ENCODE measurements around the gene RNF115.
"Not testable (repeated sequence)": the region's sequence is repeated elsewhere in the genome, so short reads cannot be mapped to it uniquely, and the experiment has no call there.

The RNF115 gene

GRCh38 chr1:145777357-145778145 is 46.3 kb downstream of the RNF115 start:
- no peak for TF ChIP-seq CTCF (IDR thresholded peaks at IDR 0.05; ENCODE audit: borderline replicate concordance, control extremely low read depth, extremely low read depth, insufficient read depth, missing control alignments)
- in situ Hi-C loops (cut with MboI; ENCODE audit: low sequenced_read_pairs, unreplicated experiment), result loop anchor here (5.0 kb wide), 1 partner anchor 50 kb away; no protein-coding TSS in a partner anchor
- no peak for DNase-seq (ENCODE audit: low spot score)

- in situ Hi-C loops (cut with MboI; ENCODE audit: low sequenced_read_pairs, unreplicated experiment), result no loop called here
- no peak for TF ChIP-seq CTCF (IDR thresholded peaks at IDR 0.05; ENCODE audit: borderline replicate concordance, control extremely low read depth, extremely low read depth, insufficient read depth, missing control alignments)
Measured at GRCh38 chr1:145773423-145773822, 50.5 kb downstream of the RNF115 start.

GRCh38 chr1:145771056-145771455 is 52.8 kb downstream of the RNF115 start:
- TF ChIP-seq CTCF (IDR thresholded peaks at IDR 0.05; ENCODE audit: borderline replicate concordance, control extremely low read depth, extremely low read depth, insufficient read depth, missing control alignments), result no peak
- in situ Hi-C loops (cut with MboI; ENCODE audit: low sequenced_read_pairs, unreplicated experiment), result no loop called here
- DNase-seq (ENCODE audit: low spot score), result no peak

More at GRCh38 chr1:145773423-145773822, 50.5 kb downstream of the RNF115 start:
- no peak for DNase-seq (ENCODE audit: low spot score)

- in situ Hi-C loops (cut with MboI; ENCODE audit: low sequenced_read_pairs, unreplicated experiment); DNase-seq (ENCODE audit: low spot score): not testable (repeated sequence)
Measured at GRCh38 chr1:145768004-145768403, 55.9 kb downstream of the RNF115 start.

GRCh38 chr1:145766926-145767325 is 57.0 kb downstream of the RNF115 start:
- DNase-seq (ENCODE audit: low spot score); in situ Hi-C loops (cut with MboI; ENCODE audit: low sequenced_read_pairs, unreplicated experiment): not testable (repeated sequence)

GRCh38 chr1:145765585-145766360 is 58.1 kb downstream of the RNF115 start:
- in situ Hi-C loops (cut with MboI; ENCODE audit: low sequenced_read_pairs, unreplicated experiment); DNase-seq (ENCODE audit: low spot score): not testable (repeated sequence)

GRCh38 chr1:145765127-145765526 is 58.8 kb downstream of the RNF115 start:
- DNase-seq (ENCODE audit: low spot score); in situ Hi-C loops (cut with MboI; ENCODE audit: low sequenced_read_pairs, unreplicated experiment): not testable (repeated sequence)

- in situ Hi-C loops (cut with MboI; ENCODE audit: low sequenced_read_pairs, unreplicated experiment); DNase-seq (ENCODE audit: low spot score): not testable (repeated sequence)
Measured at GRCh38 chr1:145764231-145764940, 59.5 kb downstream of the RNF115 start.

GRCh38 chr1:145762001-145762400 is 61.9 kb downstream of the RNF115 start:
- DNase-seq (ENCODE audit: low spot score); in situ Hi-C loops (cut with MboI; ENCODE audit: low sequenced_read_pairs, unreplicated experiment): not testable (repeated sequence)

- DNase-seq (ENCODE audit: low spot score); in situ Hi-C loops (cut with MboI; ENCODE audit: low sequenced_read_pairs, unreplicated experiment): not testable (repeated sequence)
Measured at GRCh38 chr1:145761498-145761897, 62.4 kb downstream of the RNF115 start.

GRCh38 chr1:145760395-145760949 is 63.4 kb downstream of the RNF115 start:
- in situ Hi-C loops (cut with MboI; ENCODE audit: low sequenced_read_pairs, unreplicated experiment), result not testable (repeated sequence)

More at GRCh38 chr1:145760395-145760949, 63.4 kb downstream of the RNF115 start:
- DNase-seq (ENCODE audit: low spot score), result not testable (repeated sequence)

Data from GM13976 (cell line).